Left ventricle myocardium superior (tissue), 1 donor: ENCODE data around the gene HTR5A. TPM values are rescaled to one million over a fixed set of nuclear protein-coding genes. Genes with fewer than 3 reads are reported as not detected.

Source experiments
- ATAC-seq: fragments of 200-7000 bp; cut with Tn5 transposase; one replicate; pipeline ENCODE4 v1.9.1; 2020; ENCODE audit warnings: mild to moderate bottlenecking, moderate library complexity
- DNase-seq: peaks from one replicate; pipeline ENCODE4 v3.0.0-alpha.2; 2020
- intact Hi-C: fragments of 100-400 bp; cut with micrococcal nuclease; formaldehyde crosslinking; loops from one replicate; pipeline ENCODE4 v1.11.0; 2022
- total RNA-seq: library from RNA; stranded (reverse); fragmentation: NEBNext Ultra II Directional; extraction: Animal tissue kit (Norgen Biotek cat#: 25700); gene quantifications from one replicate; pipeline ENCODE4 v1.2.1, GENCODE V29; 2021
- donor health status: DM: no; HTN: yes; CAD: no; lungs with severe emphysema.

HTR5A gene
- total RNA-seq, 1 donor from 2014 or later = not detected

GRCh38 chr7:155130493-155130892 lies 60.4 kb downstream of the HTR5A start:
- intact Hi-C loops = no loop called here
- ATAC-seq (no peak), DNase-seq (no peak)

DNA sequence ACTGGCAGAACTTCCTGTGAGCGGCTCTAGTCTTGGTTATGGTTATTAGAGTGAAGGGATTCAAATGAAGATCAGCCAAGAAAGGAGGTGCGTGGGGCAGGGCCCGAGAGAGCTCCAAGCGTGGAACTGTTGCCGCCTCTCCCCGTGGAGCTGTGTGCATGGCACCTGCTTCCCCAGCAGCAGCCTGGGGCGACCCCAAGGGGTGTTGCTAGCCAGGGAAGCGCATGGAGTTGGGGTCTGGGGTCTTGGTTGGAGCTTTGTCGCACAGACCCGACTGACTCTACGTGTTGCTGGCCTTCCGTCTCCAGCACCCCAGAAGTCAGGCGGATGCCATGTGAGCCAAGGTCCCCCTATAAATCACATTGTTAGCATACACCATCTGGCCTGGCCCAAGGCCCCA lies 61.0 kb downstream of the HTR5A start:
- no peak for ATAC-seq
- intact Hi-C loops = no loop called here
- no peak for DNase-seq

GRCh38 chr7:155132431-155132830 lies 62.3 kb downstream of the HTR5A start:
- ATAC-seq (no peak), DNase-seq (no peak)
- intact Hi-C loops = no loop called here

- ATAC-seq (no peak), DNase-seq (no peak)
- intact Hi-C loops = no loop called here
Measured at GRCh38 chr7:155136619-155137243, 66.6 kb downstream of the HTR5A start.

Other genes starting within 250 kb of the HTR5A start
- gene PAXIP1, start 67.2 kb upstream of the HTR5A start, total RNA-seq = 7.1 TPM
- 8.7 TPM for gene INSIG1, start 227.6 kb downstream of the HTR5A start, total RNA-seq